ENCODE data around the gene CACNG3. TPM values are rescaled to one million over a fixed set of nuclear protein-coding genes. Genes with fewer than 3 reads are reported as not detected.

The CACNG3 gene
- total RNA-seq, 1 donor: not detected

GRCh38 chr16:24272379-24272778 lies 16.2 kb downstream of the CACNG3 start:
- TF ChIP-seq CTCF (IDR thresholded peaks at IDR 0.05; ENCODE audit: insufficient read depth, low read depth, low read length): no peak
- no peak overlapping the region for H3K4me3 ChIP-seq (ENCODE audit: low read depth, low read length)
- no peak for DNase-seq (ENCODE audit: low read depth)

GRCh38 chr16:24273508-24274182 lies 17.5 kb downstream of the CACNG3 start:
- no peak for DNase-seq (ENCODE audit: low read depth)
- no peak overlapping the region for H3K4me3 ChIP-seq (ENCODE audit: low read depth, low read length)
- no peak for TF ChIP-seq CTCF (IDR thresholded peaks at IDR 0.05; ENCODE audit: insufficient read depth, low read depth, low read length)

- no peak for DNase-seq (ENCODE audit: low read depth)
- no peak overlapping the region for H3K4me3 ChIP-seq (ENCODE audit: low read depth, low read length)
- TF ChIP-seq CTCF (IDR thresholded peaks at IDR 0.05; ENCODE audit: insufficient read depth, low read depth, low read length): no peak
Measured at GRCh38 chr16:24275413-24275812, 19.3 kb downstream of the CACNG3 start.

- TF ChIP-seq CTCF (IDR thresholded peaks at IDR 0.05; ENCODE audit: insufficient read depth, low read depth, low read length): no peak
- DNase-seq (ENCODE audit: low read depth): no peak
- no peak overlapping the region for H3K4me3 ChIP-seq (ENCODE audit: low read depth, low read length)
Measured at GRCh38 chr16:24279982-24280515, 23.9 kb downstream of the CACNG3 start.

- DNase-seq (ENCODE audit: low read depth): no peak
- no peak for TF ChIP-seq CTCF (IDR thresholded peaks at IDR 0.05; ENCODE audit: insufficient read depth, low read depth, low read length)
- H3K4me3 ChIP-seq (ENCODE audit: low read depth, low read length): no peak overlapping the region
Measured at GRCh38 chr16:24281466-24281865, 25.3 kb downstream of the CACNG3 start.

GRCh38 chr16:24282141-24282540 lies 26.0 kb downstream of the CACNG3 start:
- no peak for TF ChIP-seq CTCF (IDR thresholded peaks at IDR 0.05; ENCODE audit: insufficient read depth, low read depth, low read length)
- no peak for DNase-seq (ENCODE audit: low read depth)
- H3K4me3 ChIP-seq (ENCODE audit: low read depth, low read length): no peak overlapping the region
